DOHH2 (cell line): ENCODE measurements around the gene SVBP.
"Not testable (repeated sequence)": the region's sequence is repeated elsewhere in the genome, so short reads cannot be mapped to it uniquely, and the experiment has no call there.

Source experiments
- H3F3A ChIP-seq: fragments of 200-600 bp; sonication (generic), shearing (Covaris generic); 2 replicates; pipeline ENCODE4 v1.6.0; 2016; ENCODE audit warnings: antibody characterized with exemption, mild to moderate bottlenecking; ENCODE audit not compliant: control insufficient read depth, insufficient read depth
- H3K27ac ChIP-seq: fragments of 200-600 bp; sonication (generic); 2 replicates; pipeline ENCODE4 v1.5.1; 2014; ENCODE audit warnings: low read depth, mild to moderate bottlenecking, low read length, moderate library complexity
- H3K27me3 ChIP-seq: fragments of 200-600 bp; sonication (generic); 2 replicates; pipeline ENCODE4 v1.6.1; 2014; ENCODE audit warnings: mild to moderate bottlenecking, low read length, mixed read lengths; ENCODE audit not compliant: control insufficient read depth
- H3K36me3 ChIP-seq: fragments of 200-600 bp; sonication (generic); 2 replicates; pipeline ENCODE4 v1.6.1; 2014; ENCODE audit warnings: mild to moderate bottlenecking, low read length, moderate library complexity, mixed read lengths; ENCODE audit not compliant: control insufficient read depth
- H3K4me1 ChIP-seq: fragments of 200-600 bp; sonication (generic); 2 replicates; pipeline ENCODE4 v1.6.1; 2014; ENCODE audit warnings: mild to moderate bottlenecking, low read length, mixed read lengths; ENCODE audit not compliant: control insufficient read depth
- H3K4me2 ChIP-seq: fragments of 200-600 bp; sonication (generic); 2 replicates; pipeline ENCODE4 v1.6.0; 2014; ENCODE audit warnings: mild to moderate bottlenecking, low read length, moderate library complexity
- H3K4me3 ChIP-seq: fragments of 200-600 bp; sonication (generic); 2 replicates; pipeline ENCODE4 v1.5.1; 2014; ENCODE audit warnings: mild to moderate bottlenecking, low read length, mixed read lengths
- H3K79me2 ChIP-seq: fragments of 200-600 bp; sonication (generic); 2 replicates; pipeline ENCODE4 v1.6.1; 2014; ENCODE audit warnings: mild to moderate bottlenecking, low read length, mixed read lengths; ENCODE audit not compliant: control insufficient read depth
- H3K9me2 ChIP-seq: fragments of 200-600 bp; sonication (generic); replicated peaks from 2 replicates; pipeline ENCODE4 v1.6.1; 2014; ENCODE audit warnings: mild to moderate bottlenecking, low read length, mixed read lengths; ENCODE audit not compliant: control insufficient read depth
- H3K9me3 ChIP-seq: fragments of 200-600 bp; sonication (generic); 2 replicates; pipeline ENCODE4 v1.6.1; 2014; ENCODE audit warnings: antibody characterized with exemption, low read length, mixed read lengths; ENCODE audit not compliant: control insufficient read depth, insufficient read depth
- H4K20me1 ChIP-seq: fragments of 200-600 bp; sonication (generic); 2 replicates; pipeline ENCODE4 v1.6.0; 2014; ENCODE audit warnings: low read depth, mild to moderate bottlenecking, antibody characterized with exemption, low read length, moderate library complexity; ENCODE audit not compliant: control insufficient read depth, insufficient read depth
- CTCF ChIP-seq: fragments of 200-600 bp; sonication (generic); IDR thresholded peaks from one replicate; pipeline ENCODE4 v1.5.1; 2014; ENCODE audit warnings: antibody characterized with exemption, mild to moderate bottlenecking, low read depth, low read length; ENCODE audit not compliant: poor library complexity, severe bottlenecking
- EZH2phosphoT487 ChIP-seq: fragments of 200-600 bp; sonication (generic); IDR thresholded peaks from 2 replicates; pipeline ENCODE4 v1.6.1; 2017; ENCODE audit warnings: borderline replicate concordance, mild to moderate bottlenecking, antibody characterized with exemption, low read length, moderate library complexity, mixed read lengths

Gene SVBP

GRCh38 chr1:42817440-42817767, 207 bp upstream of the SVBP start:
- no peaks in the 10 kb centered on the region for H3F3A ChIP-seq
- TF ChIP-seq EZH2phosphoT487 (no peak), CTCF (no peak)
- peaks cover 17% of the 10 kb centered on the region for H3K4me1 ChIP-seq
- no peaks in the 10 kb centered on the region for H3K27me3 ChIP-seq
- H3K27ac ChIP-seq: peak overlapping the region; percentile 70; the same call in 1 of the 2 replicates
- no peaks in the 10 kb centered on the region for H3K9me3 ChIP-seq
- H3K36me3 ChIP-seq: no peaks in the 10 kb centered on the region
- no peaks in the 10 kb centered on the region for H3K9me2 ChIP-seq
- H3K4me3 ChIP-seq: peak overlapping the region; percentile 80
- H4K20me1 ChIP-seq: no peaks in the 10 kb centered on the region
- H3K4me2 ChIP-seq: peak overlapping the region; percentile 81
- no peaks in the 10 kb centered on the region; the same call in 1 of the 2 replicates for H3K79me2 ChIP-seq

GRCh38 chr1:42815941-42816584, 1.1 kb downstream of the SVBP start:
- Histone ChIP-seq H3K36me3 (no peaks in the 10 kb centered on the region), H3K9me2 (no peaks in the 10 kb centered on the region), H3K4me3 (peak overlapping the region; percentile 80), H3K27me3 (no peaks in the 10 kb centered on the region), H3F3A (no peaks in the 10 kb centered on the region), H3K79me2 (no peaks in the 10 kb centered on the region; the same call in 1 of the 2 replicates), H3K4me2 (peak overlapping the region; percentile 84), H3K9me3 (no peaks in the 10 kb centered on the region), H4K20me1 (no peaks in the 10 kb centered on the region), H3K27ac (no peak overlapping the region), H3K4me1 (peaks cover 17% of the 10 kb centered on the region)
- no peak for TF ChIP-seq EZH2phosphoT487
- TF ChIP-seq CTCF: no peak

GRCh38 chr1:42814815-42815214, 2.4 kb downstream of the SVBP start:
- not testable (repeated sequence) for H3K27me3 ChIP-seq, H3F3A ChIP-seq, H3K36me3 ChIP-seq, H3K9me2 ChIP-seq, H3K27ac ChIP-seq, H3K9me3 ChIP-seq, H3K4me3 ChIP-seq, H3K79me2 ChIP-seq, H4K20me1 ChIP-seq, H3K4me2 ChIP-seq
- H3K4me1 ChIP-seq: peaks cover 17% of the 10 kb centered on the region

DNA sequence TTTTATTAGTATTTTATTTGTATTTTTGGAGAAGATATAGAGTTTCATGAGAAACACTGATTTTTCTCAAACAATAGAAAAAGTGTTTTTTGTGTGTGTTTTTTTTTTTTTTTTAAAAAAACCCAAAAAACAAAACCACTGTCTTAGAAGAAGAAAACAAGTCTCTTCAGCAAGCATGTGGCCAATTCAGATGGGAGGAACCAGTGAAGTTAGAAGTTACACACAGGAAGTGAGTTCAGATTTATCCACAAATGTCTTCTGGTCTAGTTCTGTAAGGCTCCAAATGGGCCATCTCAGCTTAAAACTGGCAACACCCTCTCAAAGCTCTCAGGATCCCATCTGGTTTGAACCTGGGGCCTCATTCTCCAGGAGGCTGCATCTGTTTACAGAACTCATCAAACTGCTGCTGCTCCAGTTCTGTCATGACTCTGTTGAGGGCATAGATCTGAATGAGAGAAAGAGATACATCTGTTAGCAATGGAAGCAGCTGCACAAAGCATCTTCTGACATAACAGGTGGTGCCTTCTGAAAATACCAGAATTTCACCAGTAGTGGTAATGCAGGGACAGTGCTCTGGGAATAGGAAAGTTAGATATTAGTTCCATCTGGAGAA, 10.0 kb downstream of the SVBP start:
- no peaks in the 10 kb centered on the region for H3K79me2 ChIP-seq
- no peak overlapping the region for H3K4me2 ChIP-seq
- H3K36me3 ChIP-seq: no peaks in the 10 kb centered on the region
- no peak for TF ChIP-seq EZH2phosphoT487
- no peak for TF ChIP-seq CTCF
- no peak overlapping the region for H3K27ac ChIP-seq
- no peaks in the 10 kb centered on the region for H3K27me3 ChIP-seq
- H3K4me1 ChIP-seq: peaks cover 3% of the 10 kb centered on the region; the same call in 1 of the 2 replicates
- H3K9me3 ChIP-seq: no peaks in the 10 kb centered on the region
- 0 out of 2 replicates have a peak, but pooled peaks cover 2% of the 10 kb centered on the region for H3F3A ChIP-seq
- no peaks in the 10 kb centered on the region for H4K20me1 ChIP-seq
- no peaks in the 10 kb centered on the region for H3K9me2 ChIP-seq
- H3K4me3 ChIP-seq: no peak overlapping the region
